ENCODE data around the gene SLC9C1.

The SLC9C1 gene

DNA sequence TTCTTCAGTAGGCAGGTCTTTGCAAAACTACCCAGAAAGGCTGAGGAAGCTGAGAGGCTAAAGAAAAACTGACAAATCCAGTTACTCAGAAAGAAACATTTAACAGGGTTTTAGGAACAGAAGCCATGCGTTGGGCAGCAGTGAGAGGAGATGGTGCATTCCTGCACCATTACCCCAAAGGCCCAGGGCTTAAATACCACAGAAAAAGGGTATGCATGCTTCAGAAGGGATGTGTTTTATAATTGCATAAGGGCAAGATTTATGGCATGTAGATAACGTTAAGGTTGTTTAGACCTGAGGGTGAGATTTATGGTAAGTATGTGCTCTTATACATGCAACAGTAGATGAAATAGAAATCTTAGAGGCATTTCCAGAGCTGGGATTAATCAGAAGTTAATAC, 197.8 kb downstream of the SLC9C1 start:
- Histone ChIP-seq H3K27me3 (replicated peaks; ENCODE audit: control insufficient read depth, insufficient read depth, low read length, poor library complexity, severe bottlenecking) (no peaks in the 10 kb centered on the region), H3K4me3 (ENCODE audit: insufficient read depth, low read depth, low read length, poor library complexity, severe bottlenecking) (no peak overlapping the region), H3K27ac (ENCODE audit: insufficient read depth, low read length, poor library complexity, severe bottlenecking) (no peak overlapping the region), H3K4me1 (ENCODE audit: control insufficient read depth, insufficient read depth, low read length, poor library complexity, severe bottlenecking) (no peaks in the 10 kb centered on the region), H3K9me3 (ENCODE audit: control insufficient read depth, low read length) (no peaks in the 10 kb centered on the region), H3K36me3 (ENCODE audit: control insufficient read depth, insufficient read depth, low read length) (no peaks in the 10 kb centered on the region)
- DNase-seq, result no peak

- peaks cover under 1% of the 10 kb centered on the region for H3K4me1 ChIP-seq (ENCODE audit: control insufficient read depth, insufficient read depth, low read length, poor library complexity, severe bottlenecking)
- H3K9me3 ChIP-seq (ENCODE audit: control insufficient read depth, low read length), result no peaks in the 10 kb centered on the region
- no peak overlapping the region for H3K27ac ChIP-seq (ENCODE audit: insufficient read depth, low read length, poor library complexity, severe bottlenecking)
- no peak for DNase-seq
- H3K36me3 ChIP-seq (ENCODE audit: control insufficient read depth, insufficient read depth, low read length), result no peaks in the 10 kb centered on the region
- H3K4me3 ChIP-seq (ENCODE audit: insufficient read depth, low read depth, low read length, poor library complexity, severe bottlenecking), result no peak overlapping the region
- H3K27me3 ChIP-seq (replicated peaks; ENCODE audit: control insufficient read depth, insufficient read depth, low read length, poor library complexity, severe bottlenecking), result no peaks in the 10 kb centered on the region
These were observed 198.3 kb downstream of the SLC9C1 start for GRCh38 chr3:112095731-112096130.

DNA sequence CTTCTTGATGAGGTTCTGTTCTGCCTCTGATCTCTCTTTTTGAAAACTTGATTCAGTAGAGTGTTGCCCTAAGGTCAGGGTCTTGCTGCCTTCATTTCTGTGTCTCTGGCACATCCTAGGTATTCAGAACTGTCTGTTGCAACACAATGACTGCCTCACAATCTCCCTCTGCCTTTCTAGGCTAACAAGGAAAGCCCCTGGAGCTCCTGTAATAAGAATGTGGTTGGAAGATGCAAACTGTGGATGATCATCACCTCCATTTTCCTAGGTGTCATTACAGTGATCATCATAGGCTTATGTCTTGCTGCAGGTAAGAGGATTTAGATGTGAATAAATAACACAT, 200.9 kb downstream of the SLC9C1 start:
- H3K4me1 ChIP-seq (ENCODE audit: control insufficient read depth, insufficient read depth, low read length, poor library complexity, severe bottlenecking), result peaks cover 5% of the 10 kb centered on the region
- no peak overlapping the region for H3K27ac ChIP-seq (ENCODE audit: insufficient read depth, low read length, poor library complexity, severe bottlenecking)
- H3K27me3 ChIP-seq (replicated peaks; ENCODE audit: control insufficient read depth, insufficient read depth, low read length, poor library complexity, severe bottlenecking), result no peaks in the 10 kb centered on the region
- DNase-seq, result no peak
- no peaks in the 10 kb centered on the region for H3K9me3 ChIP-seq (ENCODE audit: control insufficient read depth, low read length)
- H3K36me3 ChIP-seq (ENCODE audit: control insufficient read depth, insufficient read depth, low read length), result no peaks in the 10 kb centered on the region
- H3K4me3 ChIP-seq (ENCODE audit: insufficient read depth, low read depth, low read length, poor library complexity, severe bottlenecking), result no peak overlapping the region

DNA sequence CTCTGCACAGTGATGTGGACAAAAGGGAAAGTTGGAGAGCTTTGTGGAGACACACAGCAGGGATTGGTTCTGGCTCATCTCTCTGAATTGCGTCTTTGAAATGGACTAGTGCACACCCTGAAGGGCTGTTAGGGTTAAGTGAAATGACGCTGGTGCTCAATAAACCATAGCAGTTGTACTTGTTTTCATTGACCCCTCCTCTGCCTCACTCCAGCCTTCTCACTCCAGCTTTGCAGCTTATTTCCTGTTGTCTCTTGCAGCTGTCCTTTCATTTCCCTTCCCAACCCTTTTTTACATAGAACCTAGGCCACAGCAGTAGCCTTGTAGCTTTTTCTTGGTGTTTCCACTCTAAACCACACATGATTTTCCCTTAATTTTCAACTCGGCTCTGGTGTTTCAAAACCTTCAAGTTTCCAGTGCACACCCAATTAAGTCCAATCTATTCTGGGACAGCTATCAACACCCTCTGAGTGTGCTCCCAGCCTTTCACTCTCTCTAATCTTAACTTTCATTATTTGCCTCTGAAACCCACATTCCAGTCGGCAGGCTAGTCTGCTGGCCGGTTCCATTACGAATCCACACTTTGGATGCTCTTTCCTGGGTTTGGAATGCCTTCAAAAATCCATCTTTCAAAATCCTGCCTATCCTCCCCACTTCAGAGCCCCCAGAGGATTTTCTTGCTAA, 201.4 kb downstream of the SLC9C1 start:
- peaks cover 5% of the 10 kb centered on the region for H3K4me1 ChIP-seq (ENCODE audit: control insufficient read depth, insufficient read depth, low read length, poor library complexity, severe bottlenecking)
- no peaks in the 10 kb centered on the region for H3K9me3 ChIP-seq (ENCODE audit: control insufficient read depth, low read length)
- no peak for DNase-seq
- no peak overlapping the region for H3K4me3 ChIP-seq (ENCODE audit: insufficient read depth, low read depth, low read length, poor library complexity, severe bottlenecking)
- H3K27ac ChIP-seq (ENCODE audit: insufficient read depth, low read length, poor library complexity, severe bottlenecking), result no peak overlapping the region
- H3K36me3 ChIP-seq (ENCODE audit: control insufficient read depth, insufficient read depth, low read length), result no peaks in the 10 kb centered on the region
- no peaks in the 10 kb centered on the region for H3K27me3 ChIP-seq (replicated peaks; ENCODE audit: control insufficient read depth, insufficient read depth, low read length, poor library complexity, severe bottlenecking)

GRCh38 chr3:112090887-112091586, 203.0 kb downstream of the SLC9C1 start:
- H3K4me1 ChIP-seq (ENCODE audit: control insufficient read depth, insufficient read depth, low read length, poor library complexity, severe bottlenecking), result peaks cover 14% of the 10 kb centered on the region
- H3K27ac ChIP-seq (ENCODE audit: insufficient read depth, low read length, poor library complexity, severe bottlenecking), result no peak overlapping the region
- no peaks in the 10 kb centered on the region for H3K36me3 ChIP-seq (ENCODE audit: control insufficient read depth, insufficient read depth, low read length)
- H3K4me3 ChIP-seq (ENCODE audit: insufficient read depth, low read depth, low read length, poor library complexity, severe bottlenecking), result no peak overlapping the region
- no peak for DNase-seq
- no peaks in the 10 kb centered on the region for H3K9me3 ChIP-seq (ENCODE audit: control insufficient read depth, low read length)
- H3K27me3 ChIP-seq (replicated peaks; ENCODE audit: control insufficient read depth, insufficient read depth, low read length, poor library complexity, severe bottlenecking), result no peaks in the 10 kb centered on the region
